KOPT-K1 (cell line): ENCODE measurements around the gene ADGRB3.
"Not testable (repeated sequence)": the region's sequence is repeated elsewhere in the genome, so short reads cannot be mapped to it uniquely, and the experiment has no call there.

Source experiments
- H3K27ac ChIP-seq: fragments of 200-600 bp; sonication (generic); 2 replicates; pipeline ENCODE4 v1.5.1; 2016; ENCODE audit warnings: antibody characterized with exemption, mild to moderate bottlenecking, low read depth, low read length; ENCODE audit not compliant: poor library complexity, severe bottlenecking
- H3K36me3 ChIP-seq: fragments of 200-600 bp; sonication (generic); 2 replicates; pipeline ENCODE4 v1.5.1; 2017; ENCODE audit warnings: antibody characterized with exemption, mild to moderate bottlenecking, low read length, moderate library complexity; ENCODE audit not compliant: insufficient read depth
- H3K9me3 ChIP-seq: fragments of 200-600 bp; sonication (generic); 2 replicates; pipeline ENCODE4 v1.5.1; 2017; ENCODE audit warnings: antibody characterized with exemption, low read length, mild to moderate bottlenecking; ENCODE audit not compliant: insufficient read depth, poor library complexity, severe bottlenecking

Gene ADGRB3

GRCh38 chr6:68657374-68658139, 22.5 kb downstream of the ADGRB3 start:
- Histone ChIP-seq H3K27ac (no peak overlapping the region), H3K36me3 (no peaks in the 10 kb centered on the region), H3K9me3 (no peaks in the 10 kb centered on the region)

- H3K9me3 ChIP-seq, result no peaks in the 10 kb centered on the region
- no peaks in the 10 kb centered on the region for H3K36me3 ChIP-seq
- no peak overlapping the region for H3K27ac ChIP-seq
Measured at GRCh38 chr6:68658338-68658737, 23.3 kb downstream of the ADGRB3 start.

DNA sequence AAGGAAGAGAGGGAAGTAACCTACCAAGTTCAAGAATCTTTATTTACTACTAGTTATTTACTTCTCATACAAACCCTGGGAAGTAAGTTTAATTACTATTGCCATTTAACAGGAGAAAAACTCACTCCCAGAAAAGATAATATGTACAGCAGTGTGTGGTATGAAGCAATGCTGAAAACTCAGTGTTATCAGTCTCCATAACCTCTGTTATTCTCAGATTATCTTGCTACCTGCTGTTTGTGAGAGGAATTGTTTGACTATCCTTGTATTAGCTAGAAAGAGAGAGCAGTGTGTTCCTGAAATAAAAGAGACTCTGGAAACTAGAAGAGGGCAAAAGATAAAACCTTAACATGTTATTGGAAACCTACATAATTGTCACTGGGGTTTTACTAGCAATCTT, 38.2 kb downstream of the ADGRB3 start:
- no peaks in the 10 kb centered on the region for H3K9me3 ChIP-seq
- no peaks in the 10 kb centered on the region for H3K36me3 ChIP-seq
- H3K27ac ChIP-seq, result no peak overlapping the region

- Histone ChIP-seq H3K9me3 (no peaks in the 10 kb centered on the region), H3K27ac (no peak overlapping the region), H3K36me3 (no peaks in the 10 kb centered on the region)
Measured at GRCh38 chr6:68675548-68675947, 40.5 kb downstream of the ADGRB3 start.

DNA sequence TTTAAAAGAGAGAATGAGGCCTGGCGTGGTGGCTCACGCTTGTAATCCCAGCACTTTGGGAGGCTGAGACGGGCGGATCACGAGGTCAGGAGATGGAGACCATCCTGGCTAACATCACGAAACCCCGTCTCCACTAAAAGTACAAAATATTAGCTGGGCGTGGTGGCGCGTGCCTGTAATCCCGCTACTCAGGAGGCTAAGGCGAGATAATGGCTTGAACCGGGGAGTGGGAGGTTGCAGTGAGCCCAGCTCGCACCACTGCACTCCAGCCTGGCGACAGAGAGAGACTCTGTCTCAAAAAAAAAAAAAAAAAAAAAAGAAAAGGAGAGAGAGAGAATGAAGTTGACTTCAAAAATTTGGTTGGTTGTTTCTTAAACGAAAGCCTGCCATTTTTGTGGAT, 41.0 kb downstream of the ADGRB3 start:
- not testable (repeated sequence) for H3K27ac ChIP-seq, H3K36me3 ChIP-seq, H3K9me3 ChIP-seq

DNA sequence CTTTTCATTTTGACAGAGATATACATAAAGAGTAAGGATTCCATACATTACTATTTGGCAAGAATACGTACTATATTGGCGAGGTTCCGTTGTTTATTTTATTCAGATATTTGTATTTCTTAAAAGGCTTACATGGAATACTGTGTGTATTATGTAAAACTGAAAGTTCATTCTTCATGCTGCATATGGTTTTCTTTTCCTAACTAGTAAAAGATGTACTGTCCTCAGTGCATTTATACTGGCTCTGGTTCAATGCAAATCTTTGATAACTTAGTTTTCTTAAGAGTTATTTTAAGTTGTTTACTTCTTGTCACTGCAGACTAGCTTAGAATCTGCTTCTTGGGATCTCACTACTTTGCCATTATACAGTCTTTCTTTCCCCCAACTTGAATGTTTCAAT, 42.0 kb downstream of the ADGRB3 start:
- H3K27ac ChIP-seq, result no peak overlapping the region
- no peaks in the 10 kb centered on the region for H3K9me3 ChIP-seq
- no peaks in the 10 kb centered on the region for H3K36me3 ChIP-seq

GRCh38 chr6:68679399-68679798, 44.3 kb downstream of the ADGRB3 start:
- no peaks in the 10 kb centered on the region for H3K9me3 ChIP-seq
- no peak overlapping the region for H3K27ac ChIP-seq
- no peaks in the 10 kb centered on the region for H3K36me3 ChIP-seq

- Histone ChIP-seq H3K36me3 (no peaks in the 10 kb centered on the region), H3K9me3 (no peaks in the 10 kb centered on the region)
Measured at GRCh38 chr6:68680264-68680663, 45.2 kb downstream of the ADGRB3 start.

DNA sequence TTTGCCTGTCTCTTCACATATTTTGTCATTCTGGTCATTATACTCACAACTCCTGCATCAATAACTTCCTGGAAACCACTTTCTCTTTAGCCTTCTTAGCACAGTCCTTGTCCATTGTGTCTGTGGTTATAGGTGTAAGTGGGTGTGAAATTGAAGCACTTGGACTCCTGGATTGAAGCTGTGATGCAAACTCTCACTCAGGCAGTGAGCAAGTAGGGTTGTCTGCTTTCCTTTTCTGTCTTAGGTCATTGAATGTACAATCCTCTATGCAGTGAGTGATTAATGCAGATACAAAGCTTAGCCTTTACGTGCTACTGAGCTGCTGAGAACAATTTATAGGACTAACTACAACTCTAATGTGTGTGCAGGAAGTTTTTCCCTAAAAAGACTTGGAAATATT, 54.8 kb downstream of the ADGRB3 start:
- no peak overlapping the region for H3K27ac ChIP-seq
- no peaks in the 10 kb centered on the region for H3K9me3 ChIP-seq
- no peaks in the 10 kb centered on the region for H3K36me3 ChIP-seq

More at GRCh38 chr6:68680264-68680663, 45.2 kb downstream of the ADGRB3 start:
- H3K27ac ChIP-seq, result no peak overlapping the region

GRCh38 chr6:68691120-68691519, 56.0 kb downstream of the ADGRB3 start:
- Histone ChIP-seq H3K9me3 (no peaks in the 10 kb centered on the region), H3K27ac (no peak overlapping the region), H3K36me3 (no peaks in the 10 kb centered on the region)

- no peaks in the 10 kb centered on the region for H3K9me3 ChIP-seq
- no peak overlapping the region for H3K27ac ChIP-seq
- no peaks in the 10 kb centered on the region for H3K36me3 ChIP-seq
Measured at GRCh38 chr6:68693271-68693670, 58.2 kb downstream of the ADGRB3 start.

DNA sequence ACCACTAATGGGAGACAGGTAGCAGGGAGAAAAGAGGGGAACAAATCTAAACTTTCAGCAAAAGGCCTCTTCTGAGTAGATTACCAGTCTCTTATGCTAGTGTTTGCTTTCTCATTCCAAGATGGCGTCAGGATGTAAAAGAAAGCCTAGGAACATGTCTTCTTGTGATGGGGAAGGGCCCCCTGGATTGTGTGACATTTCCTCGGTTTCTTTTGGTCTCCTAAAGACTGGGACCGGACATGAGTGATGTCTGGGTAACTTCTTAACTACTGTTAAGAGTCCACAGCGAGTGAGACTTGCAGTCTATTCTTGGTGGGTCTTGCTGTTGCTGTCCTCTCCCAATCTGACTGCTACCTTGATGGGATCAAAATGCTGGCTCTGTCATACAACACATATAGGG, 60.3 kb downstream of the ADGRB3 start:
- H3K9me3 ChIP-seq, result no peaks in the 10 kb centered on the region
- no peaks in the 10 kb centered on the region for H3K36me3 ChIP-seq
- H3K27ac ChIP-seq, result no peak overlapping the region

DNA sequence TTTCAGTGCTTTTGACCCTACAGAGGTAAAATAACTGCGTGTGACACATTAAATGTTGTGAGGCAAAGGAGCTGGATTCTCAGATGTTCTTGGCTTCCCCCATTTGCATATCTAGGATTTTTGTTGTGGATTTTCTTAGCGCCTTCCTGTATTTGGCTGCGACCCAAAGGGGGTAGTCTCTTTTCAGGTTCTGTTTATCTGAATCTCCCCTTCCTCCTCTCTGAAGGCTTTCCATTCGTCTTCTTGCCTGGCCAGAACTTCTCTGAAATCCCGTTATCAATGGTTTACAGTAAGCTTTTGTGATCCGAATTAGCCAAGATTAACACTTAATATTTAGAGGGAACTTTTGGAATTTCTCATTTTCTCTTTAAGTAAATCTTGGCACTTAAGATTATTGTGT, 60.8 kb downstream of the ADGRB3 start:
- no peaks in the 10 kb centered on the region for H3K36me3 ChIP-seq

GRCh38 chr6:68697394-68697793, 62.3 kb downstream of the ADGRB3 start:
- Histone ChIP-seq H3K36me3 (no peaks in the 10 kb centered on the region), H3K27ac (no peak overlapping the region), H3K9me3 (no peaks in the 10 kb centered on the region)

More for the DNA sequence above, 60.8 kb downstream of the ADGRB3 start:
- Histone ChIP-seq H3K27ac (no peak overlapping the region), H3K9me3 (no peaks in the 10 kb centered on the region)

GRCh38 chr6:68701159-68701558, 66.1 kb downstream of the ADGRB3 start:
- no peaks in the 10 kb centered on the region for H3K36me3 ChIP-seq
- no peaks in the 10 kb centered on the region for H3K9me3 ChIP-seq
- H3K27ac ChIP-seq, result no peak overlapping the region

DNA sequence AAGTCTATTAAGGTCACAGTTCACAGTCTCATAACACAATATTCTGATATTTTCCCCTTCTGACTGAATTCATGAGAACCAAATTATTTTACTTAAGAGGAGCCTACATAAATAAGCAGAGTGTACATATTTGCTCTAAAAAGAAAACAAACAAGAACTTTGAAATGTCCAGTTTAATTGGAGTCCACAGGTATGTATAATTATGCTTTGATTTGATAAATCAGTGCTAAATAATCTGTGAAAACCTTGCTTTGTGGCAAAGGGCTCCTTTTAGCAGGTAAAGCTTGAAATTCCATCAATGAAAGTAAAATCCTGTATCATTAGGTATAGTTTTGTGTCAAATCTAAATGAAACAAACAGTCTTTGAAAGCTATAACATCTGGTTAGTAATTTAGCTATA, 69.4 kb downstream of the ADGRB3 start:
- H3K9me3 ChIP-seq, result no peaks in the 10 kb centered on the region
- H3K36me3 ChIP-seq, result no peaks in the 10 kb centered on the region
- H3K27ac ChIP-seq, result no peak overlapping the region
